H1 (cell line): ENCODE data around the gene ANKS1A. TPM values are rescaled to one million over a fixed set of nuclear protein-coding genes. Genes with fewer than 3 reads are reported as not detected.

Experiments
- CTCF ChIA-PET: fragments of 300-600 bp; sonication (Branson Sonifier 250); formaldehyde crosslinking; loops from one replicate; lab custom pipeline; 2021; ENCODE audit not compliant: partially characterized antibody; lab: Charles Lee
- POLR2A ChIA-PET: fragments of 300-600 bp; sonication (Branson Sonifier 250); formaldehyde crosslinking; loops from one replicate; lab custom pipeline; 2021; ENCODE audit warnings: inconsistent platforms; ENCODE audit not compliant: partially characterized antibody; lab: Charles Lee
- DNase-seq, 2 experiments: peaks; one replicate each; pipeline versions ENCODE4 v3.0.0 to v3.0.0-alpha.2; 2010 to 2022; ENCODE audit warnings: low spot score in 2 of 2, low read depth in 1 of 2, mixed read lengths in 1 of 2
- FAIRE-seq: peaks from 2 replicates; lab custom pipeline; 2011; peaks lifted over from hg19 to GRCh38; lab: Jason Lieb, UNC
- H2AFZ ChIP-seq: 2 replicates; pipeline ENCODE4 v1.8.1; 2012; ENCODE audit warnings: low read length, inconsistent platforms
- H2AK5ac ChIP-seq: 2 replicates; pipeline ENCODE4 v1.6.1; 2013; ENCODE audit warnings: low read depth, low read length
- H2BK120ac ChIP-seq: replicated peaks from 2 replicates; pipeline ENCODE3; 2013; ENCODE audit warnings: low read depth, low read length, inconsistent platforms
- H2BK12ac ChIP-seq: 2 replicates; pipeline ENCODE4 v1.6.1; 2013; ENCODE audit warnings: low read depth, low read length
- H2BK15ac ChIP-seq: 2 replicates; pipeline ENCODE4 v1.6.1; 2013; ENCODE audit warnings: low read length
- H2BK20ac ChIP-seq: 2 replicates; pipeline ENCODE4 v1.6.1; 2013; ENCODE audit warnings: low read length
- H2BK5ac ChIP-seq: 2 replicates; pipeline ENCODE4 v1.6.1; 2013; ENCODE audit warnings: low read depth, low read length
- H3K14ac ChIP-seq: 2 replicates; pipeline ENCODE4 v1.6.1; 2013; ENCODE audit warnings: inconsistent platforms; ENCODE audit not compliant: insufficient read length
- H3K18ac ChIP-seq: 2 replicates; pipeline ENCODE4 v1.6.1; 2013; ENCODE audit warnings: low read length; ENCODE audit errors: extremely low read depth
- H3K23ac ChIP-seq: 2 replicates; pipeline ENCODE4 v1.6.1; 2013; ENCODE audit warnings: inconsistent platforms; ENCODE audit not compliant: insufficient read length
- H3K23me2 ChIP-seq: 2 replicates; pipeline ENCODE4 v1.6.1; 2013; ENCODE audit warnings: low read depth, low read length
- H3K27ac ChIP-seq: 2 replicates; pipeline ENCODE4 v1.6.1; 2011; ENCODE audit warnings: low read depth, low read length, inconsistent platforms
- H3K27me3 ChIP-seq, 4 experiments: replicated peaks in 1 of 4; 1 replicate in 1 of 4; 2 replicates in 3 of 4; pipeline versions ENCODE4 v1.6.1 to v1.8.1; 2011 to 2013; ENCODE audit warnings: low read length in 3 of 4, mild to moderate bottlenecking in 3 of 4, inconsistent platforms in 2 of 4, mixed read lengths in 2 of 4, moderate library complexity in 1 of 4; ENCODE audit not compliant: control insufficient read depth in 3 of 4, insufficient read depth in 3 of 4; ENCODE audit errors: extremely low read depth in 1 of 4
- H3K36me3 ChIP-seq, 4 experiments: 2 replicates each; pipeline versions ENCODE4 v1.6.1 to v1.8.1; 2011 to 2013; ENCODE audit warnings: mild to moderate bottlenecking in 4 of 4, low read length in 3 of 4, moderate library complexity in 2 of 4, control low read depth in 1 of 4, inconsistent platforms in 1 of 4; ENCODE audit not compliant: insufficient read depth in 4 of 4, control insufficient read depth in 2 of 4
- H3K4ac ChIP-seq: replicated peaks from 2 replicates; pipeline ENCODE3; 2013; ENCODE audit warnings: low read length, low read depth, mixed read lengths, inconsistent platforms; ENCODE audit not compliant: insufficient read length
- H3K4me1 ChIP-seq, 4 experiments: replicated peaks in 1 of 4; 1 replicate in 1 of 4; 2 replicates in 3 of 4; pipeline versions ENCODE4 v1.6.1 to v1.8.1; 2011 to 2013; ENCODE audit warnings: low read length in 3 of 4, inconsistent platforms in 2 of 4, mixed read lengths in 1 of 4; ENCODE audit not compliant: insufficient read depth in 4 of 4, control insufficient read depth in 3 of 4
- H3K4me2 ChIP-seq, 2 experiments: 2 replicates each; pipeline versions ENCODE4 v1.6.1 to v1.8.1; 2011 to 2013; ENCODE audit warnings: low read depth in 2 of 2, low read length in 2 of 2, control low read depth in 1 of 2, inconsistent platforms in 1 of 2, mild to moderate bottlenecking in 1 of 2; ENCODE audit not compliant: insufficient read depth in 1 of 2
- H3K4me3 ChIP-seq, 4 experiments: fragments of 200-600, 300-600 bp in 1 of 4; sonication (generic), shearing (Covaris generic), sonication (Bioruptor Twin) in 1 of 4; 2 replicates each; pipeline versions ENCODE4 v1.5.1 to v1.8.1; 2011 to 2016; ENCODE audit warnings: low read length in 4 of 4, low read depth in 3 of 4, control low read depth in 2 of 4, inconsistent platforms in 2 of 4, mild to moderate bottlenecking in 2 of 4, mixed read lengths in 1 of 4, moderate library complexity in 1 of 4; ENCODE audit not compliant: insufficient read depth in 2 of 4; ENCODE audit errors: extremely low read depth in 1 of 4
- H3K56ac ChIP-seq: replicated peaks from 2 replicates; pipeline ENCODE3; 2013; ENCODE audit warnings: low read depth, mild to moderate bottlenecking, mixed read lengths, low read length, inconsistent platforms; ENCODE audit not compliant: insufficient read length
- H3K79me1 ChIP-seq: 2 replicates; pipeline ENCODE4 v1.6.1; 2013; ENCODE audit warnings: low read depth, low read length, control low read depth
- H3K79me2 ChIP-seq, 2 experiments: 2 replicates each; pipeline versions ENCODE4 v1.6.1 to v1.8.1; 2012 to 2013; ENCODE audit warnings: low read length in 2 of 2, mild to moderate bottlenecking in 2 of 2, inconsistent platforms in 1 of 2; ENCODE audit not compliant: insufficient read depth in 2 of 2, control insufficient read depth in 1 of 2
- H3K9ac ChIP-seq, 4 experiments: replicated peaks in 1 of 4; 1 replicate in 1 of 4; 2 replicates in 3 of 4; pipeline versions ENCODE4 v1.6.1 to v1.8.1; 2011 to 2013; ENCODE audit warnings: low read depth in 3 of 4, low read length in 3 of 4, control low read depth in 2 of 4, mild to moderate bottlenecking in 2 of 4, moderate library complexity in 2 of 4, inconsistent platforms in 1 of 4; ENCODE audit errors: extremely low read depth in 1 of 4
- H3K9me3 ChIP-seq, 2 experiments: 2 replicates each; pipeline versions ENCODE4 v1.6.1 to v1.8.1; 2012 to 2013; ENCODE audit warnings: mild to moderate bottlenecking in 2 of 2, moderate library complexity in 2 of 2, control low read depth in 1 of 2, inconsistent platforms in 1 of 2, low read depth in 1 of 2, low read length in 1 of 2, mixed read lengths in 1 of 2; ENCODE audit not compliant: insufficient read depth in 2 of 2
- H4K20me1 ChIP-seq, 2 experiments: replicated peaks in 1 of 2; 2 replicates each; pipeline versions ENCODE3 to v1.8.1; 2011 to 2013; ENCODE audit warnings: inconsistent platforms in 2 of 2, low read length in 2 of 2, mild to moderate bottlenecking in 1 of 2; ENCODE audit not compliant: insufficient read depth in 2 of 2, control insufficient read depth in 1 of 2
- H4K5ac ChIP-seq: 2 replicates; pipeline ENCODE4 v1.6.1; 2013; ENCODE audit warnings: low read length, low read depth, mixed read lengths, inconsistent platforms; ENCODE audit not compliant: insufficient read length
- H4K8ac ChIP-seq: 2 replicates; pipeline ENCODE4 v1.8.0; 2013; ENCODE audit warnings: mild to moderate bottlenecking, moderate library complexity, low read length, inconsistent platforms; ENCODE audit not compliant: insufficient read depth; ENCODE audit errors: extremely low read depth
- H4K91ac ChIP-seq: replicated peaks from 2 replicates; pipeline ENCODE3; 2013; ENCODE audit warnings: low read length, mixed read lengths, inconsistent platforms; ENCODE audit not compliant: insufficient read length
- CHD1 ChIP-seq: IDR thresholded peaks from 2 replicates; pipeline ENCODE4 v1.6.1; 2012; ENCODE audit warnings: low read depth, low read length, improper control_type of control experiment
- CREB1 ChIP-seq: IDR thresholded peaks from 2 replicates; pipeline ENCODE4 v1.6.1; 2012; ENCODE audit warnings: inconsistent platforms
- EGR1 ChIP-seq: IDR thresholded peaks from 2 replicates; pipeline ENCODE4 v1.6.1; 2011; ENCODE audit warnings: low read depth, low read length, borderline replicate concordance
- JUN ChIP-seq: IDR thresholded peaks from 2 replicates; pipeline ENCODE4 v1.6.1; 2011; ENCODE audit warnings: low read depth, mild to moderate bottlenecking, improper control_type of control experiment, low read length
- KDM4A ChIP-seq: IDR thresholded peaks from one replicate; pipeline ENCODE4 v1.7.1; 2012; ENCODE audit warnings: low read depth, mild to moderate bottlenecking, moderate library complexity, low read length, inconsistent platforms; ENCODE audit not compliant: severe bottlenecking
- KDM5A ChIP-seq: fragments of 200-600 bp; IDR thresholded peaks from 2 replicates; pipeline ENCODE4 v1.7.1; 2012; ENCODE audit warnings: mild to moderate bottlenecking, low read length, inconsistent platforms, mixed read lengths
- MAFK ChIP-seq: IDR thresholded peaks from 2 replicates; pipeline ENCODE4 v1.6.1; 2012; ENCODE audit warnings: low read depth, mild to moderate bottlenecking, improper control_type of control experiment, low read length
- NANOG ChIP-seq: IDR thresholded peaks from 2 replicates; pipeline ENCODE4 v1.6.1; 2011; ENCODE audit warnings: low read length, low read depth, mild to moderate bottlenecking, inconsistent platforms; ENCODE audit not compliant: insufficient read depth, poor library complexity, severe bottlenecking
- POU5F1 ChIP-seq: IDR thresholded peaks from 2 replicates; pipeline ENCODE4 v1.6.1; 2011; ENCODE audit warnings: low read depth, mild to moderate bottlenecking, low read length, moderate library complexity
- RBBP5 ChIP-seq: IDR thresholded peaks from 2 replicates; pipeline ENCODE4 v1.7.1; 2012; ENCODE audit warnings: low read depth, mild to moderate bottlenecking, inconsistent platforms, low read length, moderate library complexity, borderline replicate concordance
- SP4 ChIP-seq: IDR thresholded peaks from 2 replicates; pipeline ENCODE4 v1.6.1; 2012; ENCODE audit warnings: low read length, inconsistent platforms
- SRF ChIP-seq: IDR thresholded peaks from 2 replicates; pipeline ENCODE4 v1.6.1; 2011; ENCODE audit warnings: mild to moderate bottlenecking, low read depth, low read length, moderate library complexity
- TAF7 ChIP-seq: optimal IDR thresholded peaks from 2 replicates; pipeline ENCODE3; 2011; ENCODE audit warnings: low read depth, mild to moderate bottlenecking, inconsistent platforms, low read length, moderate library complexity, borderline replicate concordance
- TEAD4 ChIP-seq: IDR thresholded peaks from 2 replicates; pipeline ENCODE4 v1.6.1; 2012; ENCODE audit warnings: low read depth, low read length, inconsistent platforms, mixed read lengths
- YY1 ChIP-seq: IDR thresholded peaks from 2 replicates; pipeline ENCODE4 v1.6.1; 2011; ENCODE audit warnings: low read depth, mild to moderate bottlenecking, low read length
- WGBS, 2 experiments: shearing (Covaris generic) in 1 of 2; methylation state at CpG; one replicate each; pipeline versions ENCODE4 v1.1.6 to v1.1.7; 2013 to 2015; ENCODE audit warnings: low lambda C conversion rate in 2 of 2, mixed read lengths in 2 of 2, inconsistent platforms in 1 of 2, low coverage in 1 of 2, missing lambda C conversion rate in 1 of 2; ENCODE audit not compliant: insufficient replicate concordance in 2 of 2, insufficient coverage in 1 of 2, insufficient read length in 1 of 2; ENCODE audit errors: extremely low coverage in 1 of 2, missing lambda C conversion rate in 1 of 2; 5-methylcytosine and 5-hydroxymethylcytosine counted together
- polyA plus RNA-seq, 7 experiments: library from polyadenylated mRNA; depleted of rRNA in 3 of 7; stranded (reverse) in 5 of 7; unstranded in 2 of 7; fragments of >200 nt in 5 of 7; fragments of 200-250 nt in 2 of 7; gene quantifications; 1 replicate in 5 of 7; 2 replicates in 1 of 7; 4 replicates in 1 of 7; pipeline versions ENCODE4 v1.2.1 to v1.2.3, GENCODE V29; 2011 to 2013; ENCODE audit warnings: missing spikeins in 2 of 7, mixed read lengths in 2 of 7
- total RNA-seq: library from RNA; stranded (reverse); fragmentation: NEBNext Ultra II Directional; extraction: Animal tissue kit (Norgen Biotek cat#: 25700); gene quantifications from 2 replicates; pipeline ENCODE4 v1.2.1, GENCODE V29; 2021

Gene ANKS1A
- total and polyA plus RNA-seq, 2 of the 8 experiments (the other 6 are each of a cell fraction or from before 2014, with no cell fraction given) = 9.8 to 30.9 TPM

GRCh38 chr6:34961082-34961481, 72.0 kb downstream of the ANKS1A start:
- Histone ChIP-seq H3K23ac (no peak overlapping the region), H2AK5ac (no peak overlapping the region), H3K9me3 (no peaks in the 10 kb centered on the region), H3K27me3 (peaks cover 0 to 1% (median 0%) of the 10 kb centered on the region in 4 experiments; a peak in 1 of 7 replicates), H2BK15ac (no peak overlapping the region), H3K23me2 (no peaks in the 10 kb centered on the region), H3K4me2 (no peak overlapping the region), H3K14ac (no peak overlapping the region), H4K8ac (no peak overlapping the region), H3K36me3 (no peaks in the 10 kb centered on the region), H3K4me1 (no peaks in the 10 kb centered on the region), H3K18ac (no peak overlapping the region), H3K27ac (no peak overlapping the region), H3K56ac (no peak overlapping the region), H2AFZ (no peak overlapping the region), H2BK120ac (no peak overlapping the region), H3K4ac (no peak overlapping the region), H3K79me1 (no peaks in the 10 kb centered on the region; the same call in 1 of the 2 replicates), H2BK12ac (no peak overlapping the region), H4K5ac (no peak overlapping the region), H3K4me3 (no peak overlapping the region), H4K20me1 (peaks cover 0 to 6% of the 10 kb centered on the region in 2 experiments), H3K9ac (no peak overlapping the region), H3K79me2 (peaks cover 0 to 21% of the 10 kb centered on the region in 2 experiments; a peak in 2 of 4 replicates), H2BK5ac (no peak overlapping the region), H4K91ac (no peak overlapping the region), H2BK20ac (no peak overlapping the region)
- WGBS, 2 experiments = 90% methylated on average over 2 of the region's 2 CpGs; no CpG with 5 or more reads in 1 of the 2 experiments
- DNase-seq = no peak
- no peak for FAIRE-seq
- ChIA-PET CTCF (interaction anchor here (1.2 to 1.4 kb wide), 2 partner anchors 14 to 53 kb away, joined by 4 to 5 read pairs; no protein-coding TSS in a partner anchor), POLR2A (interaction anchor here (0.8 to 0.9 kb wide), 2 partner anchors 21 to 34 kb away, joined by 3 read pairs; no protein-coding TSS in a partner anchor)
- TF ChIP-seq TEAD4 (no peak), JUN (no peak), EGR1 (no peak), POU5F1 (no peak), CREB1 (no peak), RBBP5 (no peak), TAF7 (no peak), KDM4A (no peak), MAFK (no peak), CHD1 (no peak), KDM5A (no peak), NANOG (no peak), SP4 (no peak), YY1 (no peak), SRF (no peak)
